HepG2 (cell line): ENCODE measurements around the gene TOM1L1. TPM values are rescaled to one million over a fixed set of nuclear protein-coding genes. Genes with fewer than 3 reads are reported as not detected.

Experiments
- ATAC-seq: fragments of 200-7000 bp; cut with Tn5 transposase; 3 replicates; pipeline ENCODE4 v1.9.1; 2020; ENCODE audit warnings: mild to moderate bottlenecking, moderate library complexity
- BruUV-seq: library from RNA; stranded (reverse); fragments of 400-500 nt; replicated peaks from 2 replicates; lab custom pipeline; 2021; lab: Mats Ljungman, UMichigan
- CTCF ChIA-PET: fragments of 300-600 bp; formaldehyde crosslinking; extraction: SDS; loops from one replicate; lab custom pipeline; 2021; ENCODE audit warnings: low total read pairs, inconsistent platforms, low intra/inter-chr PET ratio; lab: Yijun Ruan, JAX
- POLR2A ChIA-PET: fragments of 350-600 bp; sonication (Branson Sonifier 250); formaldehyde crosslinking; loops from one replicate; lab custom pipeline; 2020; ENCODE audit warnings: antibody characterized with exemption, inconsistent platforms; lab: Yijun Ruan, JAX
- DNase-seq: peaks from one replicate; pipeline ENCODE4 v3.0.0-alpha.2; 2015; ENCODE audit warnings: low spot score
- FAIRE-seq: peaks from 3 replicates; lab custom pipeline; 2011; peaks lifted over from hg19 to GRCh38; lab: Jason Lieb, UNC
- H2AFZ ChIP-seq: one replicate; pipeline ENCODE4 v1.6.1; 2011; ENCODE audit warnings: low read length, inconsistent platforms
- H3K27ac ChIP-seq: fragments of 300-600 bp; 3 replicates; pipeline ENCODE4 v1.8.0; 2011; ENCODE audit warnings: mixed run types, mild to moderate bottlenecking, mixed read lengths, low read length, inconsistent platforms; ENCODE audit not compliant: insufficient read depth; ENCODE audit errors: extremely low read length
- H3K27me3 ChIP-seq, 2 experiments: fragments of 200-600 bp in 1 of 2; 2 replicates in 1 of 2; 3 replicates in 1 of 2; pipeline versions ENCODE4 v1.6.0 to v1.8.0; 2011; ENCODE audit warnings: low read length in 2 of 2, mild to moderate bottlenecking in 2 of 2, moderate library complexity in 2 of 2, inconsistent platforms in 1 of 2; ENCODE audit not compliant: insufficient read depth in 2 of 2, control insufficient read depth in 1 of 2
- H3K36me3 ChIP-seq, 2 experiments: fragments of 200-600 bp in 1 of 2; replicated peaks in 1 of 2; 2 replicates in 1 of 2; 3 replicates in 1 of 2; pipeline versions ENCODE4 v1.5.1 to v1.8.0; 2011; ENCODE audit warnings: low read length in 2 of 2, inconsistent platforms in 1 of 2; ENCODE audit not compliant: insufficient read depth in 2 of 2, control insufficient read depth in 1 of 2
- H3K4me1 ChIP-seq: 2 replicates; pipeline ENCODE4 v1.5.1; 2012; ENCODE audit warnings: low read length, inconsistent platforms; ENCODE audit not compliant: insufficient read depth
- H3K4me2 ChIP-seq: 2 replicates; pipeline ENCODE4 v1.6.0; 2011; ENCODE audit warnings: low read depth, low read length, inconsistent platforms
- H3K4me3 ChIP-seq, 3 experiments: fragments of 200-600 bp in 1 of 3; sonication (generic), shearing (Covaris generic) in 1 of 3; replicated peaks in 1 of 3; 2 replicates each; pipeline ENCODE4 v1.5.1; 2011 to 2016; ENCODE audit warnings: low read length in 3 of 3, inconsistent platforms in 2 of 3, low read depth in 2 of 3, mild to moderate bottlenecking in 2 of 3, control low read depth in 1 of 3, mixed read lengths in 1 of 3; ENCODE audit not compliant: insufficient read depth in 1 of 3
- H3K79me2 ChIP-seq: one replicate; pipeline ENCODE4 v1.6.1; 2011; ENCODE audit warnings: low read length, inconsistent platforms; ENCODE audit not compliant: insufficient read depth
- H3K9ac ChIP-seq: 2 replicates; pipeline ENCODE4 v1.6.0; 2011; ENCODE audit warnings: mild to moderate bottlenecking, low read depth, low read length, inconsistent platforms; ENCODE audit not compliant: insufficient read depth
- H3K9me3 ChIP-seq: 2 replicates; pipeline ENCODE4 v1.5.1; 2012; ENCODE audit warnings: mild to moderate bottlenecking, low read length
- H4K20me1 ChIP-seq: 2 replicates; pipeline ENCODE4 v1.6.0; 2011; ENCODE audit warnings: inconsistent platforms, mild to moderate bottlenecking, low read length, moderate library complexity; ENCODE audit not compliant: insufficient read depth
- ARNT ChIP-seq: fragments of 450-650 bp; IDR thresholded peaks from 2 replicates; pipeline ENCODE4 v1.6.1; 2017
- CENPT ChIP-seq: sonication (generic); formaldehyde crosslinking; IDR thresholded peaks from 2 replicates; pipeline ENCODE4 v1.8.0; 2022; ENCODE audit warnings: low read depth, mild to moderate bottlenecking, moderate library complexity, missing genetic modification reagents
- DNMT3B ChIP-seq: conservative IDR thresholded peaks from 2 replicates; pipeline ENCODE4 v1.6.1; 2016; ENCODE audit warnings: missing biosample characterization, control low read depth
- EZH2 ChIP-seq: conservative IDR thresholded peaks from 2 replicates; pipeline ENCODE4 v1.6.1; 2012; ENCODE audit warnings: mild to moderate bottlenecking, low read depth, low read length, moderate library complexity
- HNRNPH1 ChIP-seq: fragments of 200-400 bp; formaldehyde crosslinking; optimal IDR thresholded peaks from 2 replicates; pipeline ENCODE3; 2017; ENCODE audit warnings: mild to moderate bottlenecking, low read depth, low read length
- KLF13 ChIP-seq: sonication (generic); formaldehyde crosslinking; IDR thresholded peaks from 2 replicates; pipeline ENCODE4 v1.4.0; 2020; ENCODE audit warnings: mild to moderate bottlenecking, missing genetic modification reagents
- MAFF ChIP-seq: IDR thresholded peaks from 2 replicates; pipeline ENCODE4 v1.6.1; 2011; ENCODE audit warnings: low read depth, low read length, improper control_type of control experiment
- NFE2L1 ChIP-seq: sonication (generic); formaldehyde crosslinking; IDR thresholded peaks from 2 replicates; pipeline ENCODE4 v1.4.0; 2020; ENCODE audit warnings: missing genetic modification reagents, mild to moderate bottlenecking, borderline replicate concordance
- SCMH1 ChIP-seq: sonication (generic); formaldehyde crosslinking; IDR thresholded peaks from 2 replicates; pipeline ENCODE4 v1.9.0; 2021; ENCODE audit warnings: missing genetic modification reagents, mild to moderate bottlenecking, borderline replicate concordance
- SP5 ChIP-seq: IDR thresholded peaks from 2 replicates; pipeline ENCODE4 v1.6.1; 2016; ENCODE audit warnings: low read depth, borderline replicate concordance
- SRSF9 ChIP-seq: fragments of 200-400 bp; formaldehyde crosslinking; IDR thresholded peaks from 2 replicates; pipeline ENCODE4 v1.6.1; 2018; ENCODE audit warnings: borderline replicate concordance, mild to moderate bottlenecking, low read depth, low read length; ENCODE audit not compliant: insufficient read depth, poor library complexity, severe bottlenecking
- ZNF3 ChIP-seq: IDR thresholded peaks from 2 replicates; pipeline ENCODE4 v1.7.0; 2017; ENCODE audit warnings: inconsistent platforms
- ZNF496 ChIP-seq: sonication (generic); formaldehyde crosslinking; IDR thresholded peaks from 2 replicates; pipeline ENCODE4 v1.8.1; 2023; ENCODE audit warnings: mild to moderate bottlenecking, moderate library complexity, missing genetic modification reagents; ENCODE audit not compliant: insufficient replicate concordance
- ZNF878 ChIP-seq: sonication (generic); formaldehyde crosslinking; IDR thresholded peaks from 2 replicates; pipeline ENCODE4 v1.8.1; 2023; ENCODE audit warnings: mild to moderate bottlenecking, missing genetic modification reagents, moderate library complexity
- WGBS: methylation state at CpG from one replicate; pipeline ENCODE4 v1.1.6; 2017; ENCODE audit warnings: low lambda C conversion rate; 5-methylcytosine and 5-hydroxymethylcytosine counted together
- in situ Hi-C: cut with HindIII; loops from 2 replicates; pipeline ENCODE4 v1.10.0; 2017; ENCODE audit warnings: low pct_unique_long_range_greater_than_20kb; ENCODE audit not compliant: extremely low pct_ligation_motif_present
- intact Hi-C: fragments of 100-400 bp; cut with micrococcal nuclease; formaldehyde crosslinking; loops from one replicate; pipeline ENCODE4 v1.10.0; 2022; ENCODE audit not compliant: unreplicated experiment
- polyA plus RNA-seq, 8 experiments: library from polyadenylated mRNA; depleted of rRNA in 3 of 8; stranded (reverse) in 7 of 8; unstranded in 1 of 8; fragments of >200 nt; fragmentation: Illumina TruSeq in 4 of 8; extraction: Trizol in 4 of 8; gene quantifications; 2 replicates each; pipeline versions ENCODE4 v1.2.1 to v1.2.3, GENCODE V29; 2011 to 2016; ENCODE audit warnings: low read depth in 4 of 8, missing spikeins in 1 of 8, mixed read lengths in 1 of 8; ENCODE audit not compliant: insufficient read depth in 1 of 8
- total RNA-seq, 5 experiments: library from RNA; depleted of rRNA; stranded (reverse); fragments of >200 nt; fragmentation: Illumina TruSeq; extraction: Trizol; gene quantifications; 2 replicates each; pipeline ENCODE4 v1.2.3, GENCODE V29; 2016; ENCODE audit warnings: low read depth in 1 of 5
- TF ChIP-seq, protein P1 (sequence below): IDR thresholded peaks from 2 replicates; pipeline ENCODE4 v1.6.1; 2012; ENCODE audit warnings: low read length, improper control_type of control experiment
- TF ChIP-seq, protein P2 (sequence below): sonication (generic); formaldehyde crosslinking; IDR thresholded peaks from 2 replicates; pipeline ENCODE4 v1.8.0; 2022; ENCODE audit warnings: mild to moderate bottlenecking, missing genetic modification reagents

TOM1L1 gene
- total and polyA plus RNA-seq, 2 of the 13 experiments (the other 11 are each of a cell fraction or from before 2014, with no cell fraction given), result 45.3 to 51.3 TPM

DNA sequence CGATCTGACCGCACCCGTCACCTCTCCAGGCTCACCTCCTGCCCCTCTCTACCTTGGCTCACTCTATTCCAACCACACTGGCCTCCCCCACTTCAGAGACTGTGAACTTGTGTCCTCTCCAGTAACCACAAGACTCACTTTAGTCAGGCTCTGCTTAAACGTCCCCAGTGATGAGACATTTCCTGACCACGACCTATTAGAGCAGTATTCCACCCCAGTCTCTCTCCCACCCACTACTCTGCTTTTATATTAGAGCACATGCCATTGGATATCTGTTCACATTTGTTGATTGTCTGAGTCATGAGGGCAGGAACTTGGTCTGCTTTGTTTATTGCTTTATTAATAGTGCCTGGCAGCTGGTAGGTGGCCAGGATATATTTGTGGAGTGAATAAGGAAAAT lies 47.7 kb downstream of the TOM1L1 start:
- ChIA-PET POLR2A (no interaction called here), CTCF (no interaction called here)
- Histone ChIP-seq H3K9me3 (no peaks in the 10 kb centered on the region), H4K20me1 (no peaks in the 10 kb centered on the region), H3K9ac (no peak overlapping the region), H3K36me3 (peaks cover 11 to 20% of the 10 kb centered on the region in 2 experiments; a peak in 4 of 5 replicates), H3K4me2 (no peak overlapping the region), H3K27me3 (no peaks in the 10 kb centered on the region), H3K79me2 (no peaks in the 10 kb centered on the region), H3K4me1 (peaks cover 19% of the 10 kb centered on the region), H3K27ac (no peak overlapping the region), H2AFZ (no peak overlapping the region), H3K4me3 (no peak overlapping the region)
- WGBS, result 92% methylated on average over 5 of the region's 5 CpGs
- in situ Hi-C loops, result no loop called here
- no TSS peak for BruUV-seq
- TF ChIP-seq KLF13, result no peak
- no peak for FAIRE-seq
- peak; percentile 44 for DNase-seq
- ATAC-seq, result 0 out of 3 replicates have a peak, but pooled peaks have one; percentile 17
- intact Hi-C loops, result no loop called here

DNA sequence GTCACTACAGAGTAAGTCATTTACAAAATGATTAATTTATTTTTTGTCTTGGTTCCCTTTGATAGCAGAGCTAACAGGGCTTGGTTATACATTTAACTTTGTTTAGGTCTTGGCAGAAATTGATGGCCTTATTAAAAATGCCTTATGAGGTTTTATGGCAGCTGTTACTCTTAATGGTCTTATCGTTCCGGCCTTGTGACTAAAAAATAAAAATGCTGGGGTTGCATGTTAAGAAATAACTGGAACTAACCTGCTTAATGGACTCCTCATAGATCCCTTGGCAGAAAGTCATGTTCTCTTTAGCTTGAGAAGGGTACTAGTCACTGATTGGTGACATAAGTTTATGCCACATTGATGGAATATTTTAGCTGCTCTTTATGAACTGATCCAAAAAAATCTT lies 49.5 kb downstream of the TOM1L1 start:
- Histone ChIP-seq H3K4me2 (no peak overlapping the region), H3K79me2 (no peaks in the 10 kb centered on the region), H3K4me3 (no peak overlapping the region), H4K20me1 (no peaks in the 10 kb centered on the region), H3K9ac (no peak overlapping the region), H3K9me3 (no peaks in the 10 kb centered on the region), H3K27me3 (no peaks in the 10 kb centered on the region), H2AFZ (no peak overlapping the region), H3K4me1 (peaks cover 19% of the 10 kb centered on the region), H3K36me3 (peaks cover 13 to 32% of the 10 kb centered on the region in 2 experiments), H3K27ac (no peak overlapping the region)
- no peak for DNase-seq
- intact Hi-C loops, result no loop called here
- BruUV-seq, result no TSS peak
- CTCF ChIA-PET, result no interaction called here
- POLR2A ChIA-PET, result no interaction called here
- in situ Hi-C loops, result no loop called here
- no peak for ATAC-seq
- FAIRE-seq, result no peak
- 99% methylated on average over 2 of the region's 2 CpGs for WGBS
- TF ChIP-seq ARNT (no peak), ZNF3 (CRISPR knock-in tag) (no peak), EZH2 (no peak), SP5 (no peak), ZNF496 (no peak), MAFF (no peak), SRSF9 (no peak), NFE2L1 (CRISPR knock-in tag) (no peak), ZNF878 (CRISPR knock-in tag) (no peak), CENPT (CRISPR knock-in tag) (no peak), SCMH1 (CRISPR knock-in tag) (no peak), HNRNPH1 (no peak), DNMT3B (no peak)
- TF ChIP-seq, protein P1, sequence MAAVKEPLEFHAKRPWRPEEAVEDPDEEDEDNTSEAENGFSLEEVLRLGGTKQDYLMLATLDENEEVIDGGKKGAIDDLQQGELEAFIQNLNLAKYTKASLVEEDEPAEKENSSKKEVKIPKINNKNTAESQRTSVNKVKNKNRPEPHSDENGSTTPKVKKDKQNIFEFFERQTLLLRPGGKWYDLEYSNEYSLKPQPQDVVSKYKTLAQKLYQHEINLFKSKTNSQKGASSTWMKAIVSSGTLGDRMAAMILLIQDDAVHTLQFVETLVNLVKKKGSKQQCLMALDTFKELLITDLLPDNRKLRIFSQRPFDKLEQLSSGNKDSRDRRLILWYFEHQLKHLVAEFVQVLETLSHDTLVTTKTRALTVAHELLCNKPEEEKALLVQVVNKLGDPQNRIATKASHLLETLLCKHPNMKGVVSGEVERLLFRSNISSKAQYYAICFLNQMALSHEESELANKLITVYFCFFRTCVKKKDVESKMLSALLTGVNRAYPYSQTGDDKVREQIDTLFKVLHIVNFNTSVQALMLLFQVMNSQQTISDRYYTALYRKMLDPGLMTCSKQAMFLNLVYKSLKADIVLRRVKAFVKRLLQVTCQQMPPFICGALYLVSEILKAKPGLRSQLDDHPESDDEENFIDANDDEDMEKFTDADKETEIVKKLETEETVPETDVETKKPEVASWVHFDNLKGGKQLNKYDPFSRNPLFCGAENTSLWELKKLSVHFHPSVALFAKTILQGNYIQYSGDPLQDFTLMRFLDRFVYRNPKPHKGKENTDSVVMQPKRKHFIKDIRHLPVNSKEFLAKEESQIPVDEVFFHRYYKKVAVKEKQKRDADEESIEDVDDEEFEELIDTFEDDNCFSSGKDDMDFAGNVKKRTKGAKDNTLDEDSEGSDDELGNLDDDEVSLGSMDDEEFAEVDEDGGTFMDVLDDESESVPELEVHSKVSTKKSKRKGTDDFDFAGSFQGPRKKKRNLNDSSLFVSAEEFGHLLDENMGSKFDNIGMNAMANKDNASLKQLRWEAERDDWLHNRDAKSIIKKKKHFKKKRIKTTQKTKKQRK, result no peak
- TF ChIP-seq, protein P2, sequence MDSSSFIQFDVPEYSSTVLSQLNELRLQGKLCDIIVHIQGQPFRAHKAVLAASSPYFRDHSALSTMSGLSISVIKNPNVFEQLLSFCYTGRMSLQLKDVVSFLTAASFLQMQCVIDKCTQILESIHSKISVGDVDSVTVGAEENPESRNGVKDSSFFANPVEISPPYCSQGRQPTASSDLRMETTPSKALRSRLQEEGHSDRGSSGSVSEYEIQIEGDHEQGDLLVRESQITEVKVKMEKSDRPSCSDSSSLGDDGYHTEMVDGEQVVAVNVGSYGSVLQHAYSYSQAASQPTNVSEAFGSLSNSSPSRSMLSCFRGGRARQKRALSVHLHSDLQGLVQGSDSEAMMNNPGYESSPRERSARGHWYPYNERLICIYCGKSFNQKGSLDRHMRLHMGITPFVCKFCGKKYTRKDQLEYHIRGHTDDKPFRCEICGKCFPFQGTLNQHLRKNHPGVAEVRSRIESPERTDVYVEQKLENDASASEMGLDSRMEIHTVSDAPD, result no peak
